Heart right ventricle (tissue), 16 donors: ENCODE results near the gene ITIH4. TPM values are rescaled to one million over a fixed set of nuclear protein-coding genes. Genes with fewer than 3 reads are reported as not detected.

Source experiments
- ATAC-seq, 8 donors: fragments of 200-7000 bp; cut with Tn5 transposase; one replicate each; pipeline ENCODE4 v1.9.1; 2020; ENCODE audit warnings: mild to moderate bottlenecking in 8 of 8, moderate library complexity in 8 of 8, moderate number of reproducible peaks in 1 of 8
- DNase-seq, 2 donors: peaks; one replicate each; pipeline ENCODE4 v3.0.0-alpha.2; 2020
- H3K27ac ChIP-seq, 10 donors: fragments of 200-600 bp; sonication (generic) in 2 of 10; one replicate each; pipeline versions ENCODE4 v1.5.0 to v1.8.0; 2020 to 2022; ENCODE audit warnings: mild to moderate bottlenecking in 3 of 10
- H3K27me3 ChIP-seq, 7 donors: fragments of 200-600 bp; one replicate each; pipeline ENCODE4 v1.8.0; 2021 to 2022; ENCODE audit warnings: mild to moderate bottlenecking in 2 of 7
- H3K36me3 ChIP-seq, 9 donors: fragments of 200-600 bp; sonication (generic) in 1 of 9; one replicate each; pipeline versions ENCODE4 v1.5.0 to v1.8.0; 2020 to 2022; ENCODE audit warnings: mild to moderate bottlenecking in 2 of 9
- H3K4me1 ChIP-seq, 9 donors: fragments of 200-600 bp; sonication (generic) in 1 of 9; one replicate each; pipeline versions ENCODE4 v1.5.0 to v1.8.0; 2020 to 2022; ENCODE audit warnings: mild to moderate bottlenecking in 4 of 9
- H3K4me3 ChIP-seq, 10 donors: fragments of 200-600 bp; sonication (generic) in 2 of 10; one replicate each; pipeline versions ENCODE4 v1.5.0 to v1.8.0; 2020 to 2022; ENCODE audit warnings: mild to moderate bottlenecking in 7 of 10, moderate library complexity in 2 of 10
- H3K9me3 ChIP-seq, 11 donors: fragments of 200-600 bp in 10 of 11; sonication (generic) in 2 of 11; one replicate each; pipeline versions ENCODE4 v1.5.0 to v1.8.0; 2013 to 2022; ENCODE audit warnings: mild to moderate bottlenecking in 2 of 11, control low read depth in 1 of 11, moderate library complexity in 1 of 11
- WGBS, 2 donors: extraction: QIAGEN DNeasy Blood & Tissue Kit; methylation state at CpG; one replicate each; pipeline ENCODE4 v1.1.7; 2013; ENCODE audit warnings: inconsistent platforms in 1 of 2; 5-methylcytosine and 5-hydroxymethylcytosine counted together
- intact Hi-C, 10 donors: fragments of 100-400 bp; cut with DNase I; formaldehyde crosslinking; loops; one replicate each; pipeline versions ENCODE4 v1.11.1 to v1.14.2; 2022
- polyA plus RNA-seq, 2 donors: library from polyadenylated mRNA; stranded (reverse); fragments of 200-250 nt; gene quantifications; one replicate each; pipeline ENCODE4 v1.2.3, GENCODE V29; 2013
- total RNA-seq, 10 donors: library from RNA; stranded (reverse); fragmentation: NEBNext Ultra II Directional in 3 of 10; extraction: Animal tissue kit (Norgen Biotek cat#: 25700) in 3 of 10; gene quantifications; one replicate each; pipeline versions ENCODE4 v1.2.1 to v1.2.4, GENCODE V29; 2021 to 2023
- TF ChIP-seq, protein P1 (sequence below), 9 donors: fragments of 200-600 bp; sonication (generic) in 2 of 9; IDR thresholded peaks; one replicate each; pipeline versions ENCODE4 v1.5.0 to v1.8.0; 2021 to 2022; ENCODE audit warnings: antibody characterized with exemption in 9 of 9, mild to moderate bottlenecking in 5 of 9, moderate library complexity in 1 of 9
- donor health status: Arrhythmogenic right ventricular cardiomyopathy.
- donor health status: ischemic (EF 13 %, LVEDD 7.1; RV severe dilation, severe dysfunction).
- donor health status: healthy with polysubstance abuse.
- donor health status: DM: no; HTN: yes; CAD: no.
- donor health status: DM: no; HTN: no; CAD: no.
- donor health status: ischemic (EF 25% LVEDD 6.9; RV normal size, moderate dysfunction).
- donor health status: ischemic (EF 25% LVEDD 5.7; RV mildly dilated, moderate dysfunction).
- donor health status: healthy.
- donor health status: DM: yes; HTN: yes; CAD: no.
- donor health status: Ischemic cardiomyopathy.
- donor health status: ischemic (EF 35%, LVEDD 5.7; RV mildly dilated, moderate dysfunction).
- donor health status: nonischemic (EF 11% LVEDD 7.7; RV severe dilation, severe dysfunction).
- donor health status: DM: yes; HTN: yes; CAD: no.
- donor health status: PGD.
- donor health status: ischemic (EF 29% LVEDD 5.4; RV normal size, mild dysfunction).
- donor health status: nonischemic (EF 23%, LVEDD 6.1; RV moderate dilation, normal function).

ITIH4 gene
- total and polyA plus RNA-seq, 12 donors, result 1.5 to 17.9 (median 4.3) TPM

GRCh38 chr3:52847241-52847640 lies 16.8 kb upstream of the ITIH4 start:
- intact Hi-C loops, result loop anchor here in 6 of 10 donors (5.0 to 10.0 kb wide), 4 partner anchors 48 to 225 kb away; partner anchors contain the start of gene STIMATE (in 3 of the 6)
- 96 to 98% methylated on average over 6 of the region's 6 CpGs for WGBS, 2 donors
- TF ChIP-seq, protein P1, sequence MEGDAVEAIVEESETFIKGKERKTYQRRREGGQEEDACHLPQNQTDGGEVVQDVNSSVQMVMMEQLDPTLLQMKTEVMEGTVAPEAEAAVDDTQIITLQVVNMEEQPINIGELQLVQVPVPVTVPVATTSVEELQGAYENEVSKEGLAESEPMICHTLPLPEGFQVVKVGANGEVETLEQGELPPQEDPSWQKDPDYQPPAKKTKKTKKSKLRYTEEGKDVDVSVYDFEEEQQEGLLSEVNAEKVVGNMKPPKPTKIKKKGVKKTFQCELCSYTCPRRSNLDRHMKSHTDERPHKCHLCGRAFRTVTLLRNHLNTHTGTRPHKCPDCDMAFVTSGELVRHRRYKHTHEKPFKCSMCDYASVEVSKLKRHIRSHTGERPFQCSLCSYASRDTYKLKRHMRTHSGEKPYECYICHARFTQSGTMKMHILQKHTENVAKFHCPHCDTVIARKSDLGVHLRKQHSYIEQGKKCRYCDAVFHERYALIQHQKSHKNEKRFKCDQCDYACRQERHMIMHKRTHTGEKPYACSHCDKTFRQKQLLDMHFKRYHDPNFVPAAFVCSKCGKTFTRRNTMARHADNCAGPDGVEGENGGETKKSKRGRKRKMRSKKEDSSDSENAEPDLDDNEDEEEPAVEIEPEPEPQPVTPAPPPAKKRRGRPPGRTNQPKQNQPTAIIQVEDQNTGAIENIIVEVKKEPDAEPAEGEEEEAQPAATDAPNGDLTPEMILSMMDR (IDR thresholded peaks at IDR 0.05), result no peak

DNA sequence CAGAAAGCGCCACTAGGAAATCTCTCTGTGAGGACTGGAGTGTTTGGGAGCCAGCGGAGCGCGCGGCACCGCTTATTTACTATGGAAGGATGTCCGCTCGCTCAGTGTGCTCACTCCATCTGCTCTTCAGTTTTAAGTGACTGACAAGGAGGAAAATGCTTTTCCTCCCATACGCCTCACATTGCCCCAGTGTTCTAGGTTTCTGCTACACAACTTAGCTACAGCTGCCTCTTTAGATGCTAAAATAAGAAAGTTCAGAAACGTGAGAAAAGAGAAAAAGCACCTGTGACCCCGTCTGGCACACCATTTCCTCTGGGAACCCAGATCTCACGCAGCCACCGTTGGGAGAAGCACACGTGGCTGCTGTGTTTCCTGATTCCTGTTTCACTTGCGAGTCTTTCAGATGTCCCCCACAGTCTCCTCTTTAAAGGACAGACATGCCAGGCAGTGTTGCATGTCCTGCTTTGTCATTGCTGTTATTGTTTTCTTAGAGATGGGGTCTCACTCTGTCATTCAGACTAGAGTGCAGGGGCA lies 16.0 kb upstream of the ITIH4 start:
- ATAC-seq, result peak in 2 of 8 donors; percentile 24 to 30
- H3K27me3 ChIP-seq, result no peaks in the 10 kb centered on the region
- peak overlapping the region in 8 of 10 donors; percentile 48 to 84 (median 76) for H3K27ac ChIP-seq
- peak overlapping the region in 3 of 10 donors; percentile 7 to 15 (median 10) for H3K4me3 ChIP-seq
- no peak for DNase-seq
- peaks cover 16 to 58% (median 43%) of the 10 kb centered on the region in 9 donors for H3K4me1 ChIP-seq
- WGBS, 2 donors, result 57 to 58% methylated on average over 15 of the region's 15 CpGs
- TF ChIP-seq, protein P1 (IDR thresholded peaks at IDR 0.05), result no peak
- H3K9me3 ChIP-seq, result no peaks in the 10 kb centered on the region
- intact Hi-C loops, result loop anchor here in 6 of 10 donors (5.0 to 10.0 kb wide), 4 partner anchors 48 to 226 kb away; partner anchors contain the start of gene STIMATE (in 3 of the 6)
- peaks cover 0 to 76% (median 31%) of the 10 kb centered on the region in 9 donors for H3K36me3 ChIP-seq

More at GRCh38 chr3:52847241-52847640, 16.8 kb upstream of the ITIH4 start:
- ATAC-seq (no peak), DNase-seq (no peak)
- no peaks in the 10 kb centered on the region for H3K27me3 ChIP-seq
- H3K9me3 ChIP-seq, result no peaks in the 10 kb centered on the region
- no peak overlapping the region for H3K4me3 ChIP-seq
- H3K4me1 ChIP-seq, result peaks cover 14 to 50% (median 37%) of the 10 kb centered on the region in 9 donors
- H3K27ac ChIP-seq, result peak overlapping the region in 1 of 10 donors; percentile 75
- H3K36me3 ChIP-seq, result peaks cover 0 to 76% (median 34%) of the 10 kb centered on the region in 9 donors

- peak overlapping the region; percentile 48 to 84 (median 73) for H3K27ac ChIP-seq
- TF ChIP-seq, protein P1 (IDR thresholded peaks at IDR 0.05), result peak; percentile 6 to 61 (median 51)
- peak overlapping the region in 4 of 10 donors; percentile 7 to 15 (median 12) for H3K4me3 ChIP-seq
- ATAC-seq (peak in 5 of 8 donors; percentile 11 to 53 (median 25)), DNase-seq (peak in 1 of 2 donors; percentile 41)
- intact Hi-C loops, result loop anchor here in 6 of 10 donors (2.0 to 10.0 kb wide), 5 partner anchors 49 to 227 kb away; partner anchors contain the start of gene STIMATE (in 3 of the 6)
- no peaks in the 10 kb centered on the region for H3K27me3 ChIP-seq
- no peaks in the 10 kb centered on the region for H3K9me3 ChIP-seq
- peaks cover 0 to 76% (median 31%) of the 10 kb centered on the region in 9 donors for H3K36me3 ChIP-seq
- WGBS, 2 donors, result 70 to 75% methylated on average over 7 of the region's 7 CpGs
- peaks cover 22 to 64% (median 47%) of the 10 kb centered on the region in 9 donors for H3K4me1 ChIP-seq
Observed at GRCh38 chr3:52845691-52846431, 15.4 kb upstream of the ITIH4 start.

DNA sequence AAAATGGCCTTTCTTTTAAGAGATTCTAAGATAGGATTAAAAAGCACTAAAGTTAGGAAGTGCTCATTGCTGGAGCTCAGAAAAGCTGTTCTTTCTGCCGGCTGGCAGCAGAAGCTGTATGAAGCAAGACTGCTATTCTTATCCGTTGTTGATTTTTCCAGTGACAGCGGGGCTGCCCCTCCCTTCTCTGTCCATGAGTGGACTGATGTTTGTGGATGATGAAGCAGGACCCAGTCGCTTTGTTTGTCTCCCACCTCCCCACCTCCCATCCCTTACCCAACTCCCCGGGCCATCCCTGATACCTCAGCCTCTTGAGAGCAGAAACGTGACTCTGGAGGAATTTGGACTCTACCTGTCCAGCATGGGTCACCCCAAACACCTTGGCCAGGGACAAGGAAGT lies 14.7 kb upstream of the ITIH4 start:
- intact Hi-C loops, result loop anchor here in 6 of 10 donors (2.0 to 10.0 kb wide), 5 partner anchors 50 to 228 kb away; partner anchors contain the start of gene STIMATE (in 3 of the 6)
- WGBS, 2 donors, result 23 to 34% methylated on average over 6 of the region's 6 CpGs
- DNase-seq (peak; percentile 49 to 69), ATAC-seq (peak; percentile 64 to 84 (median 73))
- H3K9me3 ChIP-seq, result no peaks in the 10 kb centered on the region
- H3K36me3 ChIP-seq, result peaks cover 0 to 75% (median 31%) of the 10 kb centered on the region in 9 donors
- H3K27me3 ChIP-seq, result no peaks in the 10 kb centered on the region
- peaks cover 22 to 66% (median 47%) of the 10 kb centered on the region in 9 donors for H3K4me1 ChIP-seq
- TF ChIP-seq, protein P1 (IDR thresholded peaks at IDR 0.05), result no peak
- H3K4me3 ChIP-seq, result no peak overlapping the region
- H3K27ac ChIP-seq, result peak overlapping the region; percentile 48 to 84 (median 73)
